HEK293 (cell line): ENCODE results near the gene CNN2.

ENCODE experiments used
- BCL11B ChIP-seq: fragments of 450-650 bp; formaldehyde crosslinking; IDR thresholded peaks from 2 replicates; pipeline ENCODE4 v1.5.1; 2016; ENCODE audit warnings: low read depth, missing biosample characterization, missing genetic modification characterization
- GLI4 ChIP-seq: fragments of 450-650 bp; formaldehyde crosslinking; IDR thresholded peaks from 2 replicates; pipeline ENCODE4 v1.5.1; 2016; ENCODE audit warnings: missing biosample characterization, missing genetic modification characterization
- YY1 ChIP-seq: fragments of 450-650 bp; formaldehyde crosslinking; IDR thresholded peaks from 2 replicates; pipeline ENCODE4 v1.5.1; 2018; ENCODE audit warnings: missing biosample characterization, missing genetic modification characterization

DNA sequence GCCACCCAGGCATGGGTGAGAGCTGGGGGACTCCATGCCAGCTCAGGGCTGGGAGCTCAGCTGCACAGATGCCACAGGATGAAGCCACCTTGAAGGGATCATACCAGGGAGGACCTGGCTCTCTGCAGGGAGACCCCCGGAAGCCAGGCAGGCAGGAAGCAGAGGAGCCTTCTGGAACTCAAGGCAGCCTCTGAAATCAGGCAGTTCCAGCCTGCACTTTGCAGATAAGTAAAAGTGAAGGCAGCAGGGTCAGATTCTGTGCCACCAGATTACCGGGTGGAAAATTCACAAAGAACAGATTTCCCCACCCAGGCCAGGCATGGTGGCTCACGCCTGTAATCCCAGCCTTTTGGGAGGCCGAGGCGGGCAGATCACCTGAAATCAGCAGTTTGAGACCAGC lies 8.0 kb upstream of the CNN2 start:
- TF ChIP-seq GLI4: no peak
- no peak for TF ChIP-seq BCL11B (tag by site-specific recombination)
- TF ChIP-seq YY1 (tag by site-specific recombination): no peak
